ENCODE measurements around the gene FILIP1. TPM values are rescaled to one million over a fixed set of nuclear protein-coding genes. Genes with fewer than 3 reads are reported as not detected.
"Not testable (repeated sequence)": the region's sequence is repeated elsewhere in the genome, so short reads cannot be mapped to it uniquely, and the experiment has no call there.

Gene FILIP1
- total RNA-seq, 2 donors from 2014 or later: 0.07 to 0.08 TPM

- no peak overlapping the region for H3K4me3 Mint-ChIP-seq
- DNase-seq (no peak), ATAC-seq (no peak)
- H3K36me3 Mint-ChIP-seq (ENCODE audit: low read depth): peaks cover 2% of the 10 kb centered on the region
- H3K27me3 Mint-ChIP-seq: peaks cover 23% of the 10 kb centered on the region
- no peaks in the 10 kb centered on the region for H3K9me3 ChIP-seq (ENCODE audit: control insufficient read depth, low read length, poor library complexity, severe bottlenecking)
- no peak overlapping the region for H3K27ac Mint-ChIP-seq
- no peaks in the 10 kb centered on the region for H3K4me1 Mint-ChIP-seq
These were observed 74.2 kb downstream of the FILIP1 start for GRCh38 chr6:75419416-75419815.

DNA sequence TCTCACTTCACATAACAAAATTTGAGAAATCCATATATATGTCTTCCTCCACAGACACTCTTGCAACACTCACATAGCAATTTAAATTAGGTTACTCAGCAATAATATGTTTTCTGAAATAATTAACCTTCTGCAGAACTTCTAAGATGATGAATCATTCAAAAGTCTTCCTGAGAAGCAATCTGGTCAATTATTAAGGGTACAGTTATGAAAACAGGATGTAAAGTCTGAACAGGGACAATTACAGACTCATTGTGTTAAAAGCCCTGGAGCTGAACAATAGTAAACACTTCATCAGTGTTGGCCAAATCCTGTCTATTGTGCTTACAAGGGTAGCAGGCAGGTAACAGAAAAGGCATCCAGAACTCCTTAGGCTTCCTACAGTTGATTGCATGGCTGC, 75.4 kb downstream of the FILIP1 start:
- no peaks in the 10 kb centered on the region for H3K9me3 ChIP-seq (ENCODE audit: control insufficient read depth, low read length, poor library complexity, severe bottlenecking)
- peaks cover 2% of the 10 kb centered on the region for H3K36me3 Mint-ChIP-seq (ENCODE audit: low read depth)
- no peak overlapping the region for H3K4me3 Mint-ChIP-seq
- H3K4me1 Mint-ChIP-seq: no peaks in the 10 kb centered on the region
- ATAC-seq: no peak
- DNase-seq: no peak
- H3K27ac Mint-ChIP-seq: no peak overlapping the region
- H3K27me3 Mint-ChIP-seq: peaks cover 35% of the 10 kb centered on the region

DNA sequence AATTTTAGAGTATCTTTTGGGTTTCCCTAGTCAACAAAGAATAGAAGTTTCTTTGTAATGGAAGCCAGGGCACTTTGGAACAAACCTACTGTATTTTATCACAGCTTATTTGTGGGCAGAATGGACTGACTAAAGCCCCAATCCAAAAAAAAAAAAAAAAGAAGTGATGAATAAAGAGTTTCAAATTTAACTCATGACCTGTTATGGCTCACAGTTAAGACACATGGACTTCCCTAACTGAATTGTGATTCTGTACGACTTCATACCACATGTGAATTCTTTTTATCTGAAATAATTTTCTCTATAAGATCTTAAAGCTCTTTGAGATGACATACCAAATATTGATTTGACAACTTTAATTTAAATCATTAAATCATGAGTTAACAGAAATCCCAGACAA, 77.2 kb downstream of the FILIP1 start:
- DNase-seq (no peak), ATAC-seq (no peak)
- Mint-ChIP-seq H3K4me3 (no peak overlapping the region), H3K27ac (no peak overlapping the region), H3K4me1 (no peaks in the 10 kb centered on the region), H3K36me3 (ENCODE audit: low read depth) (peaks cover 2% of the 10 kb centered on the region), H3K27me3 (peaks cover 36% of the 10 kb centered on the region)
- H3K9me3 ChIP-seq (ENCODE audit: control insufficient read depth, low read length, poor library complexity, severe bottlenecking): no peaks in the 10 kb centered on the region

- peaks cover 2% of the 10 kb centered on the region for H3K36me3 Mint-ChIP-seq (ENCODE audit: low read depth)
- ATAC-seq (no peak), DNase-seq (no peak)
- H3K9me3 ChIP-seq (ENCODE audit: control insufficient read depth, low read length, poor library complexity, severe bottlenecking): no peaks in the 10 kb centered on the region
- no peaks in the 10 kb centered on the region for H3K4me1 Mint-ChIP-seq
- H3K4me3 Mint-ChIP-seq: no peak overlapping the region
- H3K27ac Mint-ChIP-seq: no peak overlapping the region
- peaks cover 34% of the 10 kb centered on the region for H3K27me3 Mint-ChIP-seq
These were observed 77.8 kb downstream of the FILIP1 start for GRCh38 chr6:75415804-75416203.

DNA sequence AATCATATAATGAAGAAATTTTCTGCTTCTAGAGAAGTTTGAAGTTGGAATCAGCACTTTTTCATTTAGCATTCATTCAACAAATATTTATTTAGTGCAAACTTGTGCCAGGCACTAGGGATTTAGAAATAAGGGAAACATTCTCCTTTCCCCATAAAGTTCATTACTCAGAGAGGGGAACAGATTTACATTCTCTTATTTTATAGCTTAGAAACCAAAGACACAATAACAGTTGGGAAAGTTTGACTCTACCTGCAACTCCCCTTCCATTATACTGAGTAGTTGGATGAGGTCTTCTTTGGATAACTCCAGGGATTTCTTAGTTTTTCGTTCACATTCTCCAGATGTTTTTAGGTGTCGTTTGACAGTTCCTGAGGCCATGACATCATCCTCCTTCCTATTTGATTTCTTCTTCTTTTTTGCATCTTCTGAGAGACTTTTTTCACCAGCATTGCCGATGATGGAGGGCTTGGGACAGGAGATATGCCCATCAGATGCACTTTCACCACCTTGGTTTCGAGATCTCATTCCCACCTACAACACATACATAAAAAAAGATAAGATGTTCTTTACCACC, 79.1 kb downstream of the FILIP1 start:
- H3K9me3 ChIP-seq (ENCODE audit: control insufficient read depth, low read length, poor library complexity, severe bottlenecking): no peaks in the 10 kb centered on the region
- H3K4me3 Mint-ChIP-seq: no peak overlapping the region
- no peaks in the 10 kb centered on the region for H3K4me1 Mint-ChIP-seq
- H3K36me3 Mint-ChIP-seq (ENCODE audit: low read depth): peaks cover 2% of the 10 kb centered on the region
- H3K27me3 Mint-ChIP-seq: peaks cover 30% of the 10 kb centered on the region
- DNase-seq (no peak), ATAC-seq (no peak)
- no peak overlapping the region for H3K27ac Mint-ChIP-seq

GRCh38 chr6:75412969-75413662, 80.5 kb downstream of the FILIP1 start:
- peaks cover 2% of the 10 kb centered on the region for H3K36me3 Mint-ChIP-seq (ENCODE audit: low read depth)
- DNase-seq (no peak), ATAC-seq (no peak)
- no peak overlapping the region for H3K4me3 Mint-ChIP-seq
- H3K27ac Mint-ChIP-seq: no peak overlapping the region
- no peaks in the 10 kb centered on the region for H3K4me1 Mint-ChIP-seq
- H3K27me3 Mint-ChIP-seq: peaks cover 28% of the 10 kb centered on the region
- no peaks in the 10 kb centered on the region for H3K9me3 ChIP-seq (ENCODE audit: control insufficient read depth, low read length, poor library complexity, severe bottlenecking)

GRCh38 chr6:75410564-75410963, 83.0 kb downstream of the FILIP1 start:
- not testable (repeated sequence) for H3K27ac Mint-ChIP-seq; H3K4me1 Mint-ChIP-seq; H3K4me3 Mint-ChIP-seq; H3K9me3 ChIP-seq (ENCODE audit: control insufficient read depth, low read length, poor library complexity, severe bottlenecking); DNase-seq; H3K36me3 Mint-ChIP-seq (ENCODE audit: low read depth); ATAC-seq
- peaks cover 20% of the 10 kb centered on the region for H3K27me3 Mint-ChIP-seq

DNA sequence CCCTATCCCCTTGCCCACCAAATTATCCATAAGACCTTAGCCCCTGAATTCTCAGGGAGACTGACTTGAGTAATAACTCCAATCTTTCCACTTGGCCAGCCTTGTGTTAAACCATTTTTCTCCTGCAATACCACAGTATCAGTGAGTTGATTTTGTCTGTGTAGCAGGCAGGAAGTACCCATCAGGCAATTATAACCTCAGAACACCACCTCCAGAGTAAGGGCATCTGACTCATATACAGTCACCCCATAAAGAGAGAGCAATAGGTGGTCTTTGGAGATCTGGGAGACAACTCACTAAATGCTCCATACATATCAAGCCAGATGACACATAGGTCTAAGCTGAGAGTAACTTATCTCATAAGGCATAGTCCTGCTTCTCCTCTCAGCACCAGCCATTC, 83.7 kb downstream of the FILIP1 start:
- H3K4me3 Mint-ChIP-seq: no peak overlapping the region
- H3K27me3 Mint-ChIP-seq: peaks cover 18% of the 10 kb centered on the region
- DNase-seq (no peak), ATAC-seq (no peak)
- H3K27ac Mint-ChIP-seq: no peak overlapping the region
- no peaks in the 10 kb centered on the region for H3K9me3 ChIP-seq (ENCODE audit: control insufficient read depth, low read length, poor library complexity, severe bottlenecking)
- peaks cover under 1% of the 10 kb centered on the region for H3K4me1 Mint-ChIP-seq
- H3K36me3 Mint-ChIP-seq (ENCODE audit: low read depth): peaks cover 2% of the 10 kb centered on the region

DNA sequence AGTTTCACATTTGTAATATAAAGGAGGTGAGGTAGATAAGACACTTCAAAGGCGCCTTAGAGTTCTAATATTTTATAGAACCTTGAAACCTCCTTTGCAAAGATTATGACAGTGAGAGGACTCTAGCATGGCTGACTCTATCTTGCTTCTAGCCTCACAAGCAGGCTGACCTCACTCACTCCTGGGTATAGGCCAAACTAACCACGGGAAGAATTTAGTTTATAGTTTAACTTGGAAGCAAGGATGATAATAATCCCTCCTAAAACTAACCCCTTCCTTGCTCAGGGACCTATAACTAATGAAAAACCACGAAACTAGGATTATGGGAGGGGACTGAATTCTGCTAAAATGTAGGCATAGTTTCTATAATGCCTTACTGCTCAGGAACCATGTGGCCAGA, 84.3 kb downstream of the FILIP1 start:
- no peak overlapping the region for H3K4me3 Mint-ChIP-seq
- ATAC-seq: no peak

GRCh38 chr6:75403563-75404080, 90.0 kb downstream of the FILIP1 start:
- ATAC-seq: no peak
- no peak for DNase-seq
- Mint-ChIP-seq H3K27ac (no peak overlapping the region), H3K4me1 (peaks cover 5% of the 10 kb centered on the region), H3K36me3 (ENCODE audit: low read depth) (no peaks in the 10 kb centered on the region), H3K4me3 (no peak overlapping the region), H3K27me3 (peaks cover 7% of the 10 kb centered on the region)
- H3K9me3 ChIP-seq (ENCODE audit: control insufficient read depth, low read length, poor library complexity, severe bottlenecking): no peaks in the 10 kb centered on the region

More for the DNA sequence above, 84.3 kb downstream of the FILIP1 start:
- H3K4me1 Mint-ChIP-seq: peaks cover 3% of the 10 kb centered on the region
- no peaks in the 10 kb centered on the region for H3K36me3 Mint-ChIP-seq (ENCODE audit: low read depth)
- no peak for DNase-seq
- no peak overlapping the region for H3K27ac Mint-ChIP-seq
- H3K9me3 ChIP-seq (ENCODE audit: control insufficient read depth, low read length, poor library complexity, severe bottlenecking): no peaks in the 10 kb centered on the region
- H3K27me3 Mint-ChIP-seq: peaks cover 12% of the 10 kb centered on the region

DNA sequence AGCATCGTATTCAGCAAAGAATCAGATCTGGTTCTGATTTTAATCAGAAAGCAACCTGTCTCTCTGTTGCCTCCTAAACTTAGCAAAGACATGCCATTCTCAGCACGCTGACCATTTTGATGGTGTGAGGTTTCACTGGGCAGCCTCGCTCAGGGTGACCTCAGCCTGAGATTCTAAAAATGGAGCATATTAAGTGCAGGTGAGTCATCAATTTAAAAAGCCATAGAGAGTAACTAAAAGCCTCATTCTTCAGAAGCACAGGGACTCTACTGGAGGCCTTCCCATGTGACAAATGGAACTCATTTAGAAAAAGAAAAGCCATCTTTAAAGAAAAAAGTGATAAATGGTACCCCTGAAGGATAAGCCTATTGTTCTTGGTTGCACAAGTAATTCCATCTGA, 91.3 kb downstream of the FILIP1 start:
- no peak overlapping the region for H3K4me3 Mint-ChIP-seq
- H3K4me1 Mint-ChIP-seq: peaks cover 5% of the 10 kb centered on the region
- no peaks in the 10 kb centered on the region for H3K9me3 ChIP-seq (ENCODE audit: control insufficient read depth, low read length, poor library complexity, severe bottlenecking)
- DNase-seq (no peak), ATAC-seq (no peak)
- H3K27me3 Mint-ChIP-seq: peaks cover 7% of the 10 kb centered on the region
- H3K36me3 Mint-ChIP-seq (ENCODE audit: low read depth): no peaks in the 10 kb centered on the region
- no peak overlapping the region for H3K27ac Mint-ChIP-seq

GRCh38 chr6:75397656-75398465, 95.7 kb downstream of the FILIP1 start:
- H3K9me3 ChIP-seq (ENCODE audit: control insufficient read depth, low read length, poor library complexity, severe bottlenecking): no peaks in the 10 kb centered on the region
- H3K4me3 Mint-ChIP-seq: no peak overlapping the region
- H3K36me3 Mint-ChIP-seq (ENCODE audit: low read depth): no peaks in the 10 kb centered on the region
- no peak overlapping the region for H3K27ac Mint-ChIP-seq
- peaks cover 19% of the 10 kb centered on the region for H3K27me3 Mint-ChIP-seq
- H3K4me1 Mint-ChIP-seq: peaks cover 2% of the 10 kb centered on the region
- ATAC-seq (no peak), DNase-seq (no peak)

DNA sequence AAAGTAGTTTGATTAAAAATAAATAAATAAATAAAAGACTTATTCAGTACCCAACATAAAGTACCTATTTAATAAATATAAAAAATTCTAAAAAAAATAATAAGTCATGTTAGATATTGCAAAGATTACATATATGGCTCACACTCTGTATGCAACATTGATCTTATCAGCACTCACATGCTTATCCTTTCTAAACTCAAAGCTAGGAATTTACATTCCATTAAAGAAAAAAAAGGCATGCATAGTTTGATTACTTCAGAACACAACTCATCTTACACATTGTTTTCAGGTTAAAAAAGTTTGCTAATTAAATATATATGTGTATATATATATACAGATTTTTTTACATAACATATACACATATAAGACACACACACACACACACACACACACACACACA, 96.4 kb downstream of the FILIP1 start:
- H3K9me3 ChIP-seq (ENCODE audit: control insufficient read depth, low read length, poor library complexity, severe bottlenecking): no peaks in the 10 kb centered on the region
- H3K27me3 Mint-ChIP-seq: peaks cover 19% of the 10 kb centered on the region
- H3K4me3 Mint-ChIP-seq: no peak overlapping the region
- H3K36me3 Mint-ChIP-seq (ENCODE audit: low read depth): no peaks in the 10 kb centered on the region
- H3K27ac Mint-ChIP-seq: no peak overlapping the region
- no peak for ATAC-seq
- no peak for DNase-seq
- peaks cover 2% of the 10 kb centered on the region for H3K4me1 Mint-ChIP-seq
